Kidney (tissue), 14 donors: Measurements from ENCODE around the gene RAB21. TPM values are rescaled to one million over a fixed set of nuclear protein-coding genes. Genes with fewer than 3 reads are reported as not detected.
"Not testable (repeated sequence)": the region's sequence is repeated elsewhere in the genome, so short reads cannot be mapped to it uniquely, and the experiment has no call there.

Experiments used
- DNase-seq, 5 donors: peaks; one replicate each; pipeline ENCODE4 v3.0.0-alpha.2; 2013 to 2020
- FAIRE-seq: peaks from 2 replicates; lab custom pipeline; 2012; peaks lifted over from hg19 to GRCh38; lab: Jason Lieb, UNC
- H3K27ac ChIP-seq, 2 donors: one replicate each; pipeline ENCODE4 v1.7.0; 2013; ENCODE audit warnings: low read depth in 2 of 2, low read length in 2 of 2, inconsistent platforms in 1 of 2
- H3K27me3 ChIP-seq: one replicate; pipeline ENCODE4 v1.7.1; 2013; ENCODE audit warnings: low read length, inconsistent platforms; ENCODE audit not compliant: control insufficient read depth, insufficient read depth
- H3K36me3 ChIP-seq, 3 donors: one replicate each; pipeline versions ENCODE4 v1.7.0 to v1.7.1; 2013; ENCODE audit warnings: low read length in 3 of 3, control low read depth in 1 of 3, inconsistent platforms in 1 of 3; ENCODE audit not compliant: insufficient read depth in 3 of 3, control insufficient read depth in 2 of 3
- H3K4me1 ChIP-seq, 3 donors: one replicate each; pipeline versions ENCODE4 v1.7.0 to v1.7.1; 2013; ENCODE audit warnings: low read length in 3 of 3, inconsistent platforms in 1 of 3, low read depth in 1 of 3; ENCODE audit not compliant: control insufficient read depth in 2 of 3, insufficient read depth in 2 of 3
- H3K4me3 ChIP-seq, 3 donors: one replicate each; pipeline versions ENCODE4 v1.7.0 to v1.8.1; 2013; ENCODE audit warnings: low read length in 3 of 3, control low read depth in 1 of 3, inconsistent platforms in 1 of 3
- H3K9ac ChIP-seq, 3 donors: one replicate each; pipeline versions ENCODE4 v1.7.0 to v1.7.1; 2013; ENCODE audit warnings: low read length in 3 of 3, control low read depth in 1 of 3, inconsistent platforms in 1 of 3
- H3K9me3 ChIP-seq, 3 donors: one replicate each; pipeline versions ENCODE4 v1.7.0 to v1.7.1; 2013; ENCODE audit warnings: low read length in 3 of 3, control low read depth in 1 of 3, inconsistent platforms in 1 of 3; ENCODE audit not compliant: control insufficient read depth in 2 of 3, insufficient read depth in 1 of 3
- CTCF ChIP-seq: IDR thresholded peaks from 3 replicates; pipeline ENCODE4 v1.5.1; 2012; ENCODE audit warnings: mild to moderate bottlenecking, moderate library complexity, borderline replicate concordance; ENCODE audit not compliant: insufficient read depth; ENCODE audit errors: extremely low read depth
- intact Hi-C: fragments of 100-400 bp; cut with DNase I; formaldehyde crosslinking; loops from one replicate; pipeline ENCODE4 v1.11.1; 2022
- polyA plus RNA-seq: library from polyadenylated mRNA; stranded (reverse); fragments of 350-450 nt; fragmentation: Illumina TruSeq; extraction: RNeasy Lipid Tissue Mini Kit (QIAGEN cat#74804); gene quantifications from one replicate; pipeline ENCODE4 v1.2.3, GENCODE V29; 2014; ENCODE audit warnings: low read depth, low replicate concordance; ENCODE audit not compliant: insufficient read depth
- total RNA-seq: library from RNA; stranded (reverse); fragmentation: NEBNext Ultra II Directional; extraction: Animal tissue kit (Norgen Biotek cat#: 25700); gene quantifications from one replicate; pipeline ENCODE4 v1.2.1, GENCODE V29; 2021
- donor health status: control.
- donor health status: control.
- donor health status: control.
- donor health status: control.
- donor health status: control.
- donor health status: DM: yes; HTN: yes; CAD: no.
- donor health status: Normal renal cell carcinoma (clear cell type).

The RAB21 gene
- total and polyA plus RNA-seq, 2 donors from 2014 or later, result 24.5 to 101 TPM

- DNase-seq (peak in 1 of 5 donors; percentile 2), FAIRE-seq (no peak)
- Histone ChIP-seq H3K4me3 (peak overlapping the region; percentile 88 to 98 (median 91)), H3K9me3 (peaks cover 0 to 22% (median 0%) of the 10 kb centered on the region in 3 donors), H3K27me3 (no peaks in the 10 kb centered on the region), H3K4me1 (peaks cover 3 to 6% (median 6%) of the 10 kb centered on the region in 3 donors), H3K9ac (peak overlapping the region; percentile 1 to 99 (median 10)), H3K27ac (peak overlapping the region in 1 of 2 donors; percentile 97), H3K36me3 (peaks cover 0 to 16% (median 0%) of the 10 kb centered on the region in 3 donors)
- TF ChIP-seq CTCF, result no peak
- intact Hi-C loops, result no loop called here
Measured at GRCh38 chr12:71756054-71756690, 1.5 kb downstream of the RAB21 start.

GRCh38 chr12:71759941-71760340 lies 5.3 kb downstream of the RAB21 start:
- FAIRE-seq (no peak), DNase-seq (no peak)
- H3K36me3 ChIP-seq, result peaks cover 0 to 16% (median 0%) of the 10 kb centered on the region in 3 donors
- no peak for TF ChIP-seq CTCF
- no peak overlapping the region for H3K27ac ChIP-seq
- intact Hi-C loops, result no loop called here
- H3K9ac ChIP-seq, result no peak overlapping the region
- H3K9me3 ChIP-seq, result peaks cover 0 to 22% (median 0%) of the 10 kb centered on the region in 3 donors
- no peak overlapping the region for H3K4me3 ChIP-seq
- peaks cover 3 to 6% (median 6%) of the 10 kb centered on the region in 3 donors for H3K4me1 ChIP-seq
- H3K27me3 ChIP-seq, result no peaks in the 10 kb centered on the region

GRCh38 chr12:71760471-71760870 lies 5.8 kb downstream of the RAB21 start:
- Histone ChIP-seq H3K36me3 (peaks cover 0 to 16% (median 0%) of the 10 kb centered on the region in 3 donors), H3K27ac (no peak overlapping the region), H3K9ac (no peak overlapping the region), H3K27me3 (no peaks in the 10 kb centered on the region), H3K4me3 (no peak overlapping the region), H3K4me1 (peaks cover 3 to 6% (median 6%) of the 10 kb centered on the region in 3 donors), H3K9me3 (peaks cover 0 to 22% (median 0%) of the 10 kb centered on the region in 3 donors)
- DNase-seq (no peak), FAIRE-seq (no peak)
- intact Hi-C loops, result no loop called here
- no peak for TF ChIP-seq CTCF

- H3K27ac ChIP-seq, DNase-seq, FAIRE-seq, intact Hi-C loops, H3K4me3 ChIP-seq, H3K9ac ChIP-seq, H3K27me3 ChIP-seq: not testable (repeated sequence)
- H3K4me1 ChIP-seq, result peaks cover 0 to 10% (median 6%) of the 10 kb centered on the region in 3 donors
- peaks cover 0 to 16% (median 0%) of the 10 kb centered on the region in 3 donors for H3K36me3 ChIP-seq
- peaks cover 0 to 22% (median 0%) of the 10 kb centered on the region in 3 donors for H3K9me3 ChIP-seq
Measured at GRCh38 chr12:71761354-71761753, 6.7 kb downstream of the RAB21 start.
